ENCODE results near the gene CCDC152. TPM values are rescaled to one million over a fixed set of nuclear protein-coding genes. Genes with fewer than 3 reads are reported as not detected.

Gene CCDC152
- polyA plus RNA-seq, 1 experiment, result 0.91 TPM

GRCh38 chr5:42807722-42808447 is 51.3 kb downstream of the CCDC152 start:
- TF ChIP-seq CTCF (IDR thresholded peaks at IDR 0.05; ENCODE audit: insufficient read depth, low read depth, low read length), result no peak
- Histone ChIP-seq H3K4me3 (ENCODE audit: low read depth, low read length) (no peak overlapping the region), H3K36me3 (ENCODE audit: control insufficient read depth, insufficient read depth, low read length) (no peaks in the 10 kb centered on the region), H3K27me3 (ENCODE audit: control insufficient read depth, insufficient read depth, low read length) (no peaks in the 10 kb centered on the region)
- POLR2A ChIA-PET, result no interaction called here
- CTCF ChIA-PET, result interaction anchor here (0.6 kb wide), 1 partner anchor 340 kb away, joined by 3 read pairs; no protein-coding TSS in a partner anchor
- DNase-seq (ENCODE audit: low read depth), result no peak

GRCh38 chr5:42808888-42809611 is 52.4 kb downstream of the CCDC152 start:
- no peak for TF ChIP-seq CTCF (IDR thresholded peaks at IDR 0.05; ENCODE audit: insufficient read depth, low read depth, low read length)
- Histone ChIP-seq H3K36me3 (ENCODE audit: control insufficient read depth, insufficient read depth, low read length) (no peaks in the 10 kb centered on the region), H3K27me3 (ENCODE audit: control insufficient read depth, insufficient read depth, low read length) (no peaks in the 10 kb centered on the region), H3K4me3 (ENCODE audit: low read depth, low read length) (no peak overlapping the region)
- POLR2A ChIA-PET, result no interaction called here
- DNase-seq (ENCODE audit: low read depth), result no peak
- CTCF ChIA-PET, result interaction anchor here (0.6 kb wide), 1 partner anchor 982 kb away, joined by 4 read pairs; no protein-coding TSS in a partner anchor

DNA sequence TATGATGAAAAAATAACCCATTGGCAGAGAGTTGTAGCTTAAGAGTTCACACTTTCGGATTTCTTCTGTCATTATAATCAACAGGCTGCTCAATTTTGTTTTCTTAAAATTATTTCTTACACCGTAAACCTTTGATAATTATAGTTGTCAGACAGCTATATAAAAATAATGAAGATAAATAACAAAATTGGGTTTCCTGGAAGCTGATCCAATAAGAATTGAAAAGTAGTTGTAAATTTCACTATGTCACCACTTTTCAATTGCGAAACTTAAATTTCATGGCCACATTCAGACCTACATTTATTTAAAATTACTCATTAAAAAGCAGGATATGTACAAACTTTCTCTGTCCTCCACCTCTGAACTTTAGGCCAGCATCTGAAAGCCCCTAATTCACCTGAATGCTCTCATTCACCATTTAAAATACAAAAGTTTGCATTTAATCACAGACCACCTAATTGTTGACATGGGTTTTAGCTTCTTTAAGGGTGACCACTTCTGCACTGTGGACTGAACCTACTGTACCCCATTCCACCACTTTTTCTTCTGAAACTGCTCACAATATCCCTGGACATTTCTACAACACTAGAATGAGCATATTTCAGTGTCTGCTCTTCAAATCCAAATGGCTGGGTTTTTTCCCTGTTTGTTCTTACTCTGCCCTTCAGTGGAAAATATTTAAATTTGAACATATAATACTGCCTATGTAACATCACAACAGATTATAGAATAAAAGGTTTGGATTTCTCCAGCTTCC is 54.4 kb downstream of the CCDC152 start:
- CTCF ChIA-PET, result interaction anchor here (1.3 to 1.7 kb wide), 2 partner anchors 8 to 15 kb away, joined by 4 to 5 read pairs; no protein-coding TSS in a partner anchor
- POLR2A ChIA-PET, result no interaction called here
- Histone ChIP-seq H3K36me3 (ENCODE audit: control insufficient read depth, insufficient read depth, low read length) (no peaks in the 10 kb centered on the region), H3K27me3 (ENCODE audit: control insufficient read depth, insufficient read depth, low read length) (no peaks in the 10 kb centered on the region), H3K4me3 (ENCODE audit: low read depth, low read length) (peak overlapping the region; percentile 1; the same call in 1 of the 2 replicates)
- no peak for DNase-seq (ENCODE audit: low read depth)
- TF ChIP-seq CTCF (IDR thresholded peaks at IDR 0.05; ENCODE audit: insufficient read depth, low read depth, low read length), result no peak

GRCh38 chr5:42811591-42812446 is 55.2 kb downstream of the CCDC152 start, which contains the start of gene SELENOP:
Gene SELENOP (minus strand): TSS chr5:42811892. CDS start chr5:42808353, 3,539 bp downstream.
- CTCF ChIA-PET, result interaction anchor here (1.7 kb wide), 1 partner anchor 14 kb away, joined by 4 read pairs; no protein-coding TSS in a partner anchor
- TF ChIP-seq CTCF (IDR thresholded peaks at IDR 0.05; ENCODE audit: insufficient read depth, low read depth, low read length), result no peak
- POLR2A ChIA-PET, result no interaction called here
- peak; percentile 2 for DNase-seq (ENCODE audit: low read depth)
- no peaks in the 10 kb centered on the region for H3K36me3 ChIP-seq (ENCODE audit: control insufficient read depth, insufficient read depth, low read length)
- no peaks in the 10 kb centered on the region for H3K27me3 ChIP-seq (ENCODE audit: control insufficient read depth, insufficient read depth, low read length)
- peak within 1 kb of the TSS; percentile 1; the same call in 1 of the 2 replicates for H3K4me3 ChIP-seq (ENCODE audit: low read depth, low read length)

All from BJ (cell line).